HepG2 (cell line): ENCODE results near the gene MFAP2. TPM values are rescaled to one million over a fixed set of nuclear protein-coding genes. Genes with fewer than 3 reads are reported as not detected.

Experiments used
- ATAC-seq: fragments of 200-7000 bp; cut with Tn5 transposase; 3 replicates; pipeline ENCODE4 v1.9.1; 2020; ENCODE audit warnings: mild to moderate bottlenecking, moderate library complexity
- BruUV-seq: library from RNA; stranded (reverse); fragments of 400-500 nt; replicated peaks from 2 replicates; lab custom pipeline; 2021; lab: Mats Ljungman, UMichigan
- CTCF ChIA-PET: fragments of 300-600 bp; formaldehyde crosslinking; extraction: SDS; loops from one replicate; lab custom pipeline; 2021; ENCODE audit warnings: low total read pairs, inconsistent platforms, low intra/inter-chr PET ratio; lab: Yijun Ruan, JAX
- POLR2A ChIA-PET: fragments of 350-600 bp; sonication (Branson Sonifier 250); formaldehyde crosslinking; loops from one replicate; lab custom pipeline; 2020; ENCODE audit warnings: antibody characterized with exemption, inconsistent platforms; lab: Yijun Ruan, JAX
- DNase-seq: peaks from one replicate; pipeline ENCODE4 v3.0.0-alpha.2; 2015; ENCODE audit warnings: low spot score
- FAIRE-seq: peaks from 3 replicates; lab custom pipeline; 2011; peaks lifted over from hg19 to GRCh38; lab: Jason Lieb, UNC
- H2AFZ ChIP-seq: one replicate; pipeline ENCODE4 v1.6.1; 2011; ENCODE audit warnings: low read length, inconsistent platforms
- H3K27ac ChIP-seq: fragments of 300-600 bp; 3 replicates; pipeline ENCODE4 v1.8.0; 2011; ENCODE audit warnings: mixed run types, mild to moderate bottlenecking, mixed read lengths, low read length, inconsistent platforms; ENCODE audit not compliant: insufficient read depth; ENCODE audit errors: extremely low read length
- H3K27me3 ChIP-seq, 2 experiments: fragments of 200-600 bp in 1 of 2; 2 replicates in 1 of 2; 3 replicates in 1 of 2; pipeline versions ENCODE4 v1.6.0 to v1.8.0; 2011; ENCODE audit warnings: low read length in 2 of 2, mild to moderate bottlenecking in 2 of 2, moderate library complexity in 2 of 2, inconsistent platforms in 1 of 2; ENCODE audit not compliant: insufficient read depth in 2 of 2, control insufficient read depth in 1 of 2
- H3K36me3 ChIP-seq, 2 experiments: fragments of 200-600 bp in 1 of 2; replicated peaks in 1 of 2; 2 replicates in 1 of 2; 3 replicates in 1 of 2; pipeline versions ENCODE4 v1.5.1 to v1.8.0; 2011; ENCODE audit warnings: low read length in 2 of 2, inconsistent platforms in 1 of 2; ENCODE audit not compliant: insufficient read depth in 2 of 2, control insufficient read depth in 1 of 2
- H3K4me1 ChIP-seq: 2 replicates; pipeline ENCODE4 v1.5.1; 2012; ENCODE audit warnings: low read length, inconsistent platforms; ENCODE audit not compliant: insufficient read depth
- H3K4me2 ChIP-seq: 2 replicates; pipeline ENCODE4 v1.6.0; 2011; ENCODE audit warnings: low read depth, low read length, inconsistent platforms
- H3K4me3 ChIP-seq, 3 experiments: fragments of 200-600 bp in 1 of 3; sonication (generic), shearing (Covaris generic) in 1 of 3; replicated peaks in 1 of 3; 2 replicates each; pipeline ENCODE4 v1.5.1; 2011 to 2016; ENCODE audit warnings: low read length in 3 of 3, inconsistent platforms in 2 of 3, low read depth in 2 of 3, mild to moderate bottlenecking in 2 of 3, control low read depth in 1 of 3, mixed read lengths in 1 of 3; ENCODE audit not compliant: insufficient read depth in 1 of 3
- H3K79me2 ChIP-seq: one replicate; pipeline ENCODE4 v1.6.1; 2011; ENCODE audit warnings: low read length, inconsistent platforms; ENCODE audit not compliant: insufficient read depth
- H3K9ac ChIP-seq: 2 replicates; pipeline ENCODE4 v1.6.0; 2011; ENCODE audit warnings: mild to moderate bottlenecking, low read depth, low read length, inconsistent platforms; ENCODE audit not compliant: insufficient read depth
- H3K9me3 ChIP-seq: 2 replicates; pipeline ENCODE4 v1.5.1; 2012; ENCODE audit warnings: mild to moderate bottlenecking, low read length
- H4K20me1 ChIP-seq: 2 replicates; pipeline ENCODE4 v1.6.0; 2011; ENCODE audit warnings: inconsistent platforms, mild to moderate bottlenecking, low read length, moderate library complexity; ENCODE audit not compliant: insufficient read depth
- ATF7-NPFF ChIP-seq: sonication (generic); formaldehyde crosslinking; IDR thresholded peaks from 2 replicates; pipeline ENCODE4 v1.8.1; 2023; ENCODE audit warnings: mild to moderate bottlenecking, low read depth, missing genetic modification reagents, moderate library complexity
- CC2D1A ChIP-seq: sonication (generic); formaldehyde crosslinking; IDR thresholded peaks from 2 replicates; pipeline ENCODE4 v1.8.1; 2023; ENCODE audit warnings: mild to moderate bottlenecking, missing genetic modification reagents
- CHCHD3 ChIP-seq: sonication (generic); formaldehyde crosslinking; IDR thresholded peaks from 2 replicates; pipeline ENCODE4 v1.8.0; 2022; ENCODE audit warnings: mild to moderate bottlenecking, missing genetic modification reagents, moderate library complexity
- HIVEP1 ChIP-seq: sonication (generic); formaldehyde crosslinking; IDR thresholded peaks from 2 replicates; pipeline ENCODE4 v1.4.0; 2020; ENCODE audit warnings: mild to moderate bottlenecking, missing genetic modification reagents
- HOXA5 ChIP-seq: sonication (generic); formaldehyde crosslinking; IDR thresholded peaks from 2 replicates; pipeline ENCODE4 v1.4.0; 2020; ENCODE audit warnings: missing genetic modification reagents
- MED13 ChIP-seq: sonication (generic); formaldehyde crosslinking; IDR thresholded peaks from 2 replicates; pipeline ENCODE4 v1.5.0; 2020; ENCODE audit warnings: missing genetic modification reagents
- NKX3-1 ChIP-seq: sonication (generic); formaldehyde crosslinking; IDR thresholded peaks from 2 replicates; pipeline ENCODE4 v1.5.0; 2020; ENCODE audit warnings: missing genetic modification reagents
- PHF21A ChIP-seq: sonication (generic); formaldehyde crosslinking; IDR thresholded peaks from 2 replicates; pipeline ENCODE4 v1.5.0; 2020; ENCODE audit warnings: mild to moderate bottlenecking, missing genetic modification reagents
- ZC3H13 ChIP-seq: sonication (generic); formaldehyde crosslinking; IDR thresholded peaks from 2 replicates; pipeline ENCODE4 v1.8.1; 2023; ENCODE audit warnings: mild to moderate bottlenecking, missing genetic modification reagents, moderate library complexity
- ZNF3 ChIP-seq: IDR thresholded peaks from 2 replicates; pipeline ENCODE4 v1.7.0; 2017; ENCODE audit warnings: inconsistent platforms
- ZNF451 ChIP-seq: sonication (generic); formaldehyde crosslinking; IDR thresholded peaks from 2 replicates; pipeline ENCODE4 v1.5.0; 2020; ENCODE audit warnings: mild to moderate bottlenecking, missing genetic modification reagents
- ZNF678 ChIP-seq: sonication (generic); formaldehyde crosslinking; IDR thresholded peaks from 2 replicates; pipeline ENCODE4 v1.4.0; 2020; ENCODE audit warnings: mild to moderate bottlenecking, missing genetic modification reagents
- ZNF766 ChIP-seq: sonication (generic); formaldehyde crosslinking; IDR thresholded peaks from 2 replicates; pipeline ENCODE4 v1.5.0; 2020; ENCODE audit warnings: missing genetic modification reagents, borderline replicate concordance
- ZNF773 ChIP-seq: sonication (generic); formaldehyde crosslinking; IDR thresholded peaks from 2 replicates; pipeline ENCODE4 v1.4.0; 2020; ENCODE audit warnings: missing genetic modification reagents, borderline replicate concordance
- WGBS: methylation state at CpG from one replicate; pipeline ENCODE4 v1.1.6; 2017; ENCODE audit warnings: low lambda C conversion rate; 5-methylcytosine and 5-hydroxymethylcytosine counted together
- in situ Hi-C: cut with HindIII; loops from 2 replicates; pipeline ENCODE4 v1.10.0; 2017; ENCODE audit warnings: low pct_unique_long_range_greater_than_20kb; ENCODE audit not compliant: extremely low pct_ligation_motif_present
- intact Hi-C: fragments of 100-400 bp; cut with micrococcal nuclease; formaldehyde crosslinking; loops from one replicate; pipeline ENCODE4 v1.10.0; 2022; ENCODE audit not compliant: unreplicated experiment
- polyA plus RNA-seq, 8 experiments: library from polyadenylated mRNA; depleted of rRNA in 3 of 8; stranded (reverse) in 7 of 8; unstranded in 1 of 8; fragments of >200 nt; fragmentation: Illumina TruSeq in 4 of 8; extraction: Trizol in 4 of 8; gene quantifications; 2 replicates each; pipeline versions ENCODE4 v1.2.1 to v1.2.3, GENCODE V29; 2011 to 2016; ENCODE audit warnings: low read depth in 4 of 8, missing spikeins in 1 of 8, mixed read lengths in 1 of 8; ENCODE audit not compliant: insufficient read depth in 1 of 8
- total RNA-seq, 5 experiments: library from RNA; depleted of rRNA; stranded (reverse); fragments of >200 nt; fragmentation: Illumina TruSeq; extraction: Trizol; gene quantifications; 2 replicates each; pipeline ENCODE4 v1.2.3, GENCODE V29; 2016; ENCODE audit warnings: low read depth in 1 of 5
- TF ChIP-seq, protein P1 (sequence below): IDR thresholded peaks from 2 replicates; pipeline ENCODE4 v1.6.1; 2018; ENCODE audit warnings: missing genetic modification reagents
- TF ChIP-seq, protein P2 (sequence below): sonication (generic); formaldehyde crosslinking; IDR thresholded peaks from 2 replicates; pipeline ENCODE4 v1.8.0; 2022; ENCODE audit warnings: mild to moderate bottlenecking, missing genetic modification reagents, moderate library complexity

Gene MFAP2
- total and polyA plus RNA-seq, 2 of the 13 experiments (the other 11 are each of a cell fraction or from before 2014, with no cell fraction given) = 1.1 to 1.4 TPM

DNA sequence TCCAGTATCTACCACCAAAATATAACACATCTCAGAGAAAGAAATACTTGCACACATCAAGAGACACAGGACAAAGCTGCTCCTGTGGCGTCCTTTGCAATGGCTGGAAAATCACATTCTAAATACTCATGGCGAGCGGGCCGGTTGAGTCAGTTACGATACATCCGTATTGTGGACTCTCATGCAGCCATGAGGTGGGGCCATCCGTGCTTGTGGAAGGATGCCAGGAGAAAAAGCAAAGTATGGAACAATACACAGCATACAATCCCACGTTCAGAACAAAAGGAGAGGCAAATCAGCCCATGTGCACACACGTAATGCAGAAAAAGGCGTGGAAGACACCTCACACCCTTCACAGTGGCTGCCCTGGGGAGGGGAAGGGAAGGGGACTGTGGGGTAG, 18.2 kb upstream of the MFAP2 start:
- 94% methylated on average over 10 of the region's 10 CpGs for WGBS
- Histone ChIP-seq H3K9ac (no peak overlapping the region), H3K79me2 (no peaks in the 10 kb centered on the region), H4K20me1 (no peaks in the 10 kb centered on the region), H3K9me3 (no peaks in the 10 kb centered on the region), H3K27ac (no peak overlapping the region), H3K4me2 (no peak overlapping the region), H3K27me3 (no peaks in the 10 kb centered on the region), H2AFZ (no peak overlapping the region), H3K36me3 (peaks cover 6 to 10% of the 10 kb centered on the region in 2 experiments; a peak in 3 of 5 replicates), H3K4me3 (no peak overlapping the region)
- FAIRE-seq (no peak), ATAC-seq (no peak), DNase-seq (no peak)
- ChIA-PET POLR2A (no interaction called here), CTCF (no interaction called here)
- BruUV-seq = no TSS peak
- in situ Hi-C loops = no loop called here
- intact Hi-C loops = no loop called here
- TF ChIP-seq ZNF773 (no peak), CC2D1A (CRISPR knock-in tag) (no peak), ZC3H13 (CRISPR knock-in tag) (no peak), CHCHD3 (CRISPR knock-in tag) (no peak), HOXA5 (CRISPR knock-in tag) (no peak), PHF21A (CRISPR knock-in tag) (no peak), ZNF766 (CRISPR knock-in tag) (no peak), NKX3-1 (CRISPR knock-in tag) (no peak), MED13 (CRISPR knock-in tag) (no peak), ZNF451 (CRISPR knock-in tag) (no peak), HIVEP1 (no peak), ZNF678 (CRISPR knock-in tag) (no peak), ATF7-NPFF (CRISPR knock-in tag) (no peak), ZNF3 (CRISPR knock-in tag) (no peak)
- TF ChIP-seq, protein P1, sequence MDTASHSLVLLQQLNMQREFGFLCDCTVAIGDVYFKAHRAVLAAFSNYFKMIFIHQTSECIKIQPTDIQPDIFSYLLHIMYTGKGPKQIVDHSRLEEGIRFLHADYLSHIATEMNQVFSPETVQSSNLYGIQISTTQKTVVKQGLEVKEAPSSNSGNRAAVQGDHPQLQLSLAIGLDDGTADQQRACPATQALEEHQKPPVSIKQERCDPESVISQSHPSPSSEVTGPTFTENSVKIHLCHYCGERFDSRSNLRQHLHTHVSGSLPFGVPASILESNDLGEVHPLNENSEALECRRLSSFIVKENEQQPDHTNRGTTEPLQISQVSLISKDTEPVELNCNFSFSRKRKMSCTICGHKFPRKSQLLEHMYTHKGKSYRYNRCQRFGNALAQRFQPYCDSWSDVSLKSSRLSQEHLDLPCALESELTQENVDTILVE (CRISPR knock-in tag) = no peak
- TF ChIP-seq, protein P2, sequence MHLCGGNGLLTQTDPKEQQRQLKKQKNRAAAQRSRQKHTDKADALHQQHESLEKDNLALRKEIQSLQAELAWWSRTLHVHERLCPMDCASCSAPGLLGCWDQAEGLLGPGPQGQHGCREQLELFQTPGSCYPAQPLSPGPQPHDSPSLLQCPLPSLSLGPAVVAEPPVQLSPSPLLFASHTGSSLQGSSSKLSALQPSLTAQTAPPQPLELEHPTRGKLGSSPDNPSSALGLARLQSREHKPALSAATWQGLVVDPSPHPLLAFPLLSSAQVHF (CRISPR knock-in tag) = no peak
- TF ChIP-seq, all 625 proteins: peak for 0
- H3K4me1 ChIP-seq = no peaks in the 10 kb centered on the region
